Choroid plexus epithelial cell (primary cell): ENCODE measurements around the gene C19orf85.

Experiments used
- DNase-seq: peaks from one replicate; pipeline ENCODE4 v3.0.0-alpha.2; 2010; ENCODE audit warnings: low read depth
- H3K4me3 ChIP-seq: 2 replicates; pipeline ENCODE4 v1.5.1; 2011; ENCODE audit warnings: low read depth, mild to moderate bottlenecking, control low read depth, low read length, moderate library complexity
- TF ChIP-seq, protein P1 (sequence below): conservative IDR thresholded peaks from 2 replicates; pipeline ENCODE4 v1.5.1; 2011; ENCODE audit warnings: low read depth, mild to moderate bottlenecking, control low read depth, inconsistent platforms, low read length, moderate library complexity

The C19orf85 gene

DNA sequence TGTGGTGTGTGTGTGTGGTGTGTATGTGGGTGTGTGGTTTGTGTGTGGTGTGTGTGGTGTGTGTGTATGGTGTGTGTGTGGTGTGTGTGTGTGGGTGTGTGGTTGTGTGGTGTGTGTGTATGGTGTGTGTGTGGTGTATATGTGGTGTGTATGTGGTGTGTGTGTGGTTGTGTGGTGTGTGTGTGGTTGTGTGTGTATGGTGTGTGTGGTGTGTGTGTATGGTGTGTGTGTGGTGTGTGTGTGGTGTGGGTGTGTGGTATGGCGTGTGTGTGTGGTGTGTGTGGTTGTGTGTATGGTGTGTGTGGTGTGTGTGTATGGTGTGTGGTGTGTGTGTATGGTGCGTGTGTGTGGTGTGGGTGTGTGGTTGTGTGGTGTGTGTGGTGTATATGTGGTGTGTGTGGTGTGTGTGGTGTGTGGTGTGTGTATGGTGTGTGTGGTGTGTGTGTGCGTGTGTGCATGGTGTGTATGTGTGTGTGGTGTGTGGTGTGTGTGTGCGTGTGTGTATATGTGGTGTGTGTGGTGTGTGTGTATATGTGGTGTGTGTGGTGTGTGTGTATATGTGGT is 30.1 kb downstream of the C19orf85 start:
- no peak overlapping the region for H3K4me3 ChIP-seq

DNA sequence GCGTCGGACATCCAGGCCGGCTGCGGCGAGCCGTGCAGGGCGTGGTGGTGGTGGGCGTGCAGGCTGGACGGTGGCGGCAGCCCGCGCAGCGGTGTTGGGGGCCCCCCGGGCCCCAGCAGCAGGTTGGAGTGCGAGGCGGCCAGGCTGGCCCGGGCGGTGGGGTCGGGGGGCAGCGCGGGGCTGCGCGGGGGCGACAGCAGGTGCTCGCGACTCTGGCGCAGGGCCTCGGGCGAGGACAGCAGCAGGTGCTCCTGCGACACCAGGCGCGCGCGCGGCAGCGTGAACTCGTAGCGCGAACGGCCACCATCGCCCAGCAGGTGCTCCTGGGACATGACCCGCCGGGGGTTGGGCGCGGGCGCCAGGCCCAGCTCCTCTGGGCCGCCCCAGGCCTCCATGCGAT is 31.3 kb downstream of the C19orf85 start:
- TF ChIP-seq, protein P1, sequence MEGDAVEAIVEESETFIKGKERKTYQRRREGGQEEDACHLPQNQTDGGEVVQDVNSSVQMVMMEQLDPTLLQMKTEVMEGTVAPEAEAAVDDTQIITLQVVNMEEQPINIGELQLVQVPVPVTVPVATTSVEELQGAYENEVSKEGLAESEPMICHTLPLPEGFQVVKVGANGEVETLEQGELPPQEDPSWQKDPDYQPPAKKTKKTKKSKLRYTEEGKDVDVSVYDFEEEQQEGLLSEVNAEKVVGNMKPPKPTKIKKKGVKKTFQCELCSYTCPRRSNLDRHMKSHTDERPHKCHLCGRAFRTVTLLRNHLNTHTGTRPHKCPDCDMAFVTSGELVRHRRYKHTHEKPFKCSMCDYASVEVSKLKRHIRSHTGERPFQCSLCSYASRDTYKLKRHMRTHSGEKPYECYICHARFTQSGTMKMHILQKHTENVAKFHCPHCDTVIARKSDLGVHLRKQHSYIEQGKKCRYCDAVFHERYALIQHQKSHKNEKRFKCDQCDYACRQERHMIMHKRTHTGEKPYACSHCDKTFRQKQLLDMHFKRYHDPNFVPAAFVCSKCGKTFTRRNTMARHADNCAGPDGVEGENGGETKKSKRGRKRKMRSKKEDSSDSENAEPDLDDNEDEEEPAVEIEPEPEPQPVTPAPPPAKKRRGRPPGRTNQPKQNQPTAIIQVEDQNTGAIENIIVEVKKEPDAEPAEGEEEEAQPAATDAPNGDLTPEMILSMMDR, result no peak
- H3K4me3 ChIP-seq, result no peak overlapping the region
- DNase-seq, result no peak

More for the DNA sequence above, 30.1 kb downstream of the C19orf85 start:
- TF ChIP-seq, protein P1, result no peak
- DNase-seq, result no peak

DNA sequence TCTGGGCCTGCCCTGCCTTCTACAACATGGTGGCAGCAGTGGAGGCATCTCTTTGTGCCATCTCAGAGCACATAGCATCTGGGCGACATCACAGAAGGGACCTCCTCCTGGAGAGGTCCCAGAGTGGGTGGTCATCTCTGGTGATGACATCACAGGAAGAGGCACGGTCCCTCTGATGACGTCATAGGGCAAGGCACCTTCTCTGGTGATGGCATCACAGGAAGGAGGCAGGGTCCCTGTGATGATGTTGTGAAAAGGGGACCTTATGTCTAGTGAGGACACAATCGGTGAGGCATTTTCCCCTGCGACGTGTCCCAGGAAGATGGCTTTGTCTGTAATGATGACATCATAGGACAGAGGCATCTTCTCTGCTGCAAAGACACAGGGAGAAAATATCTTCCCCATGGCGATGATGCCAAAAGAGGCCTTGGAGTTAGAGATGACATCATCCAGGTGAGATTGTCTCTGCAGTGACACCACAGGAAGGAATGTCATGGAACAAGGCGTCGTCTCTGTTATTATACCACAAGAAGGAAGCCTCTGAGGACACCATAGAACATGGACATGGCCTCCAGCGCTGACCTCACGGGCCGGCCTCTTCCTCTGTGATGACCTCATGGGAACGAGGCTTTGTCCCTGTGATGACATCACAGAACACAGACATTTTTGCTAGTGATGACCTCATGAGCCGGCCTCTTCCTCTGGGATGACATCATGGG is 32.2 kb downstream of the C19orf85 start:
- TF ChIP-seq, protein P1, result no peak
- DNase-seq, result no peak
- H3K4me3 ChIP-seq, result no peak overlapping the region

DNA sequence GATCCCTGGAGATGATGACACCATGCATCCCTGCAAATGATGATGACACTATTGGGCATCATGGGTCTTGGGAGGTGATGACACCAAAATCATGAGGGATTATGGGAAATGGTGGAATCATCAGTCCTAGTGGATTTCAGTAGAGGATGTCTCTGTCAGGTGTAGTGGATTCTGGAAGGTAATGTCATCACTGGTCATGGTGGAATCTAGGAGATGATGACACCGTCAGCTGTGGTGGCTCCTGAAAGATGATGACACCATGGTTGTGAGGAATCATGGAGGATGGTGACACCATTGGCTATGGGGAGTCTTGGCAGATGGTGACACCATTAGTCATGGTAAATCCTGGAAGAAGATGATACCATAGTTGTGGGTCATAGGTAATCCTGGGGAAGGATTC is 33.4 kb downstream of the C19orf85 start:
- TF ChIP-seq, protein P1, result no peak
- no peak overlapping the region for H3K4me3 ChIP-seq

DNA sequence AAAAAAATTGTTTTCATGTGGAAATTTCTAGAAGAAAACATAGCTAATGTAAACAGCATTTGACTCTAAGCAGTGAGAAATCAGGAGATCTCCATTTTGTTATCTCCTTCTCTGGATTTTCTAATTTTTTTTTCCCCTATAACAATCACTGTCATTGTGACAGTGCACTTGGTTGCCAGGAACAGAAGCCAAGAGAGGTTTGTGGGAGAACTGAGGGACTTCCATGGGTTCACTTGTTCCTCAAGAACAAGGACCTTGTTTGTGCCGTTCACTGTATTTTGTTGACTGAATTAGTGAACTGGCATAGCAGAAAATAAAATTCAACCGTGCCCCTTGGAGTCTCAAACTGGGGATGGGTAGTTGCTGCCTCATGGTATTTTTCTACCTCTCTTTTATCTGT is 38.5 kb downstream of the C19orf85 start:
- H3K4me3 ChIP-seq, result no peak overlapping the region
- TF ChIP-seq, protein P1, result no peak
- DNase-seq, result no peak

More for the DNA sequence above, 33.4 kb downstream of the C19orf85 start:
- no peak for DNase-seq

DNA sequence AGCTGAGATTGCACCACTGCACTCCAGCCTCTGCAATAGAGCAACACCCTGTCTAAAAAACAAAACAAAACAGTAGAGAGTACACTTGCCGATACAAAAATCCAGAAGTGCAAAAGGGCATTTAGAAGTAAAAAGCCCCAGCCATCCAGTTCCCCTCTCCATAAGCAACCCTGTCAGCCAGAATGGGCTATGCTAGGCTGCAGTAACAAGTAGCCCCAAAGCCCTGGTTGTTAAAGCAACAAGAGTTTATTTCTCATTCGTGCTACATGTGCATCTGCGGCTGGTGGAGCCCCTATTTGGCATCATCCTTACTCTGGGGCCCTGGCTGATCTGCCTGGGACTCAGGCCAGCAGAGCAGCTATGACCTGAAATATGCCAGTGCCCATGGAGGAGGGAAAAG is 40.0 kb downstream of the C19orf85 start:
- DNase-seq, result no peak
- H3K4me3 ChIP-seq, result no peak overlapping the region
- TF ChIP-seq, protein P1, result no peak
